Neural progenitor cell (in vitro differentiated cells): ENCODE results near the gene C3orf20.

Experiments used
- EZH2phosphoT487 ChIP-seq: fragments of 200-600 bp; sonication (generic); IDR thresholded peaks from 2 replicates; pipeline ENCODE4 v1.6.1; 2017; ENCODE audit warnings: antibody characterized with exemption
- TF ChIP-seq, protein P1 (sequence below): fragments of 200-600 bp; sonication (generic); IDR thresholded peaks from 2 replicates; pipeline ENCODE4 v1.5.1; 2017; ENCODE audit warnings: antibody characterized with exemption, mild to moderate bottlenecking

DNA sequence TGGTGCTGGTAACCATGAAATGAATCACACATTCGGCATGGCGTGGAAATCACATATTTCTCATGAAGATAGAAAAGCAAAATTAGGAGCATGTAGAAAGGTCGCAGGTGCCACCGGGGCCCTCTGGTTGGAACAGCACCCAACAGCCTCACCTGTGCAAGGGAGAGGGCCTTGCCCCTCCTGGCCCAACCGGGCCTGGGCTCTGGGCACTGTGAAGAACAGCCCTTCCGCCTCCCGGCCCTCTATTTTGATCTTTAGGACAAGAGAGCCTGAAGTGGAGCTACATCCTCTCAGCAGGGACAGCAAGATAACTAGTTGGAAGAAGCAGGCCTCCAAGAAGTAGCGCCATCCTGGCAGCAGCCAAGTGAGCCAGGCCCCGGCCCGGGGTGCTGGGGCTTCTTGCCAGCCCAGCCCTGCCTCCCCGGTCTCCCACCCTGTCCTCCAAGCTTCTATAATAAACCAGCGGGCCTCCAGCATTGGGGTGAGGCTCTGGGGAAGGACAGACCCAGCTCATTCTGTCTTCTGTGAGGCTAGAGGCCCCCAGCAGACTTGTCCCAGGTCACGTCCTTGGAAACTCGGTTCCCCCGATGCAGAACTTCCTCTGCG lies 97.7 kb downstream of the C3orf20 start:
- TF ChIP-seq, protein P1, sequence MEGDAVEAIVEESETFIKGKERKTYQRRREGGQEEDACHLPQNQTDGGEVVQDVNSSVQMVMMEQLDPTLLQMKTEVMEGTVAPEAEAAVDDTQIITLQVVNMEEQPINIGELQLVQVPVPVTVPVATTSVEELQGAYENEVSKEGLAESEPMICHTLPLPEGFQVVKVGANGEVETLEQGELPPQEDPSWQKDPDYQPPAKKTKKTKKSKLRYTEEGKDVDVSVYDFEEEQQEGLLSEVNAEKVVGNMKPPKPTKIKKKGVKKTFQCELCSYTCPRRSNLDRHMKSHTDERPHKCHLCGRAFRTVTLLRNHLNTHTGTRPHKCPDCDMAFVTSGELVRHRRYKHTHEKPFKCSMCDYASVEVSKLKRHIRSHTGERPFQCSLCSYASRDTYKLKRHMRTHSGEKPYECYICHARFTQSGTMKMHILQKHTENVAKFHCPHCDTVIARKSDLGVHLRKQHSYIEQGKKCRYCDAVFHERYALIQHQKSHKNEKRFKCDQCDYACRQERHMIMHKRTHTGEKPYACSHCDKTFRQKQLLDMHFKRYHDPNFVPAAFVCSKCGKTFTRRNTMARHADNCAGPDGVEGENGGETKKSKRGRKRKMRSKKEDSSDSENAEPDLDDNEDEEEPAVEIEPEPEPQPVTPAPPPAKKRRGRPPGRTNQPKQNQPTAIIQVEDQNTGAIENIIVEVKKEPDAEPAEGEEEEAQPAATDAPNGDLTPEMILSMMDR: no peak
- TF ChIP-seq EZH2phosphoT487: no peak
